ENCODE results near the gene HUNK. TPM values are rescaled to one million over a fixed set of nuclear protein-coding genes. Genes with fewer than 3 reads are reported as not detected.

HUNK gene
- polyA plus RNA-seq, 1 donor (not counting 4 experiments of a cell fraction or from before 2014, with no cell fraction given) = 0.03 TPM

DNA sequence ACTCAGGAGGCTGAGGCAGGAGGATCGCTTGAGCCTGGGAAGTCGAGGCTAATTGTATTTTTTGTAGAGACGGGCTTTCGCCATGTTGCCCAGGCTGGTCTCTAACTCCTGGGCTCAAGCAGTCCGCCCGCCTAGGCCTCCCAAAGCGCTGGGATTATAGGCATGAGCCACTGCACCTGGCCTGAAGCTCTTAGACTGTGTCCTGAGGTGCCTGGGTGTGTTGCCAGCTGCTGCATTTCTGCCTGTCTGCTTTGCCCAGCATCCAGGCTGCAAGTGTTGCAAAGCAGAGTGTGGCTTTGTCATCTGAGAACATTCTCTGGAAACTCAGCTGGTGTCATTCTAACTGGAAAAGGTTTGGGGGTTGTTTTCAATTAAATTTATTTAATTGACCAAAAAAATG, 105.0 kb downstream of the HUNK start:
- Histone ChIP-seq H3K36me3 (ENCODE audit: control insufficient read depth in 2 of 2, extremely low read depth in 1 of 2, insufficient read depth in 2 of 2, low read length in 2 of 2) (no peaks in the 10 kb centered on the region), H3K9ac (ENCODE audit: control insufficient read depth, extremely low read depth, insufficient read depth, low read length) (no peak overlapping the region), H3K9me1 (ENCODE audit: control insufficient read depth, extremely low read depth, insufficient read depth, low read length) (no peaks in the 10 kb centered on the region), H2AFZ (ENCODE audit: control insufficient read depth, low read length) (no peak overlapping the region), H3K27me3 (ENCODE audit: control insufficient read depth, extremely low read depth, insufficient read depth, low read length) (no peaks in the 10 kb centered on the region), H3K27ac (ENCODE audit: control insufficient read depth, insufficient read depth, low read length) (no peak overlapping the region), H3K4me1 (ENCODE audit: control insufficient read depth, extremely low read depth, insufficient read depth, low read length) (no peaks in the 10 kb centered on the region), H4K20me1 (ENCODE audit: control insufficient read depth, extremely low read depth, insufficient read depth, low read length) (no peaks in the 10 kb centered on the region), H3K4me2 (ENCODE audit: control insufficient read depth, extremely low read depth, insufficient read depth, low read depth, low read length) (no peak overlapping the region), H3K9me3 (ENCODE audit: control insufficient read depth, low read depth, low read length) (no peaks in the 10 kb centered on the region), H3K4me3 (ENCODE audit: control insufficient read depth in 2 of 3, extremely low read depth in 1 of 3, insufficient read depth in 2 of 3, low read depth in 1 of 3, low read length in 3 of 3) (no peak overlapping the region), H3K79me2 (ENCODE audit: control insufficient read depth, insufficient read depth, low read length) (no peaks in the 10 kb centered on the region)
- DNase-seq (ENCODE audit: low read depth, low spot score) = no peak
- FAIRE-seq = no peak
- TF ChIP-seq EZH2 (IDR thresholded peaks at IDR 0.05; ENCODE audit: low read length) = no peak
- TF ChIP-seq, protein P1, sequence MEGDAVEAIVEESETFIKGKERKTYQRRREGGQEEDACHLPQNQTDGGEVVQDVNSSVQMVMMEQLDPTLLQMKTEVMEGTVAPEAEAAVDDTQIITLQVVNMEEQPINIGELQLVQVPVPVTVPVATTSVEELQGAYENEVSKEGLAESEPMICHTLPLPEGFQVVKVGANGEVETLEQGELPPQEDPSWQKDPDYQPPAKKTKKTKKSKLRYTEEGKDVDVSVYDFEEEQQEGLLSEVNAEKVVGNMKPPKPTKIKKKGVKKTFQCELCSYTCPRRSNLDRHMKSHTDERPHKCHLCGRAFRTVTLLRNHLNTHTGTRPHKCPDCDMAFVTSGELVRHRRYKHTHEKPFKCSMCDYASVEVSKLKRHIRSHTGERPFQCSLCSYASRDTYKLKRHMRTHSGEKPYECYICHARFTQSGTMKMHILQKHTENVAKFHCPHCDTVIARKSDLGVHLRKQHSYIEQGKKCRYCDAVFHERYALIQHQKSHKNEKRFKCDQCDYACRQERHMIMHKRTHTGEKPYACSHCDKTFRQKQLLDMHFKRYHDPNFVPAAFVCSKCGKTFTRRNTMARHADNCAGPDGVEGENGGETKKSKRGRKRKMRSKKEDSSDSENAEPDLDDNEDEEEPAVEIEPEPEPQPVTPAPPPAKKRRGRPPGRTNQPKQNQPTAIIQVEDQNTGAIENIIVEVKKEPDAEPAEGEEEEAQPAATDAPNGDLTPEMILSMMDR (optimal IDR thresholded peaks at IDR 0.05 in 1 of 3, IDR thresholded peaks at IDR 0.05 in 1 of 3, conservative IDR thresholded peaks at IDR 0.05 in 1 of 3; ENCODE audit: extremely low read depth in 1 of 3, insufficient read depth in 2 of 3, low read length in 3 of 3) = no peak
- dilution Hi-C loops (cut with MboI; ENCODE audit: extremely low pct_ligation_motif_present, low sequenced_read_pairs) = no loop called here

GRCh38 chr21:31983120-31983519, 110.3 kb downstream of the HUNK start:
- Histone ChIP-seq H3K9me1 (ENCODE audit: control insufficient read depth, extremely low read depth, insufficient read depth, low read length) (no peaks in the 10 kb centered on the region), H3K36me3 (ENCODE audit: control insufficient read depth in 2 of 2, extremely low read depth in 1 of 2, insufficient read depth in 2 of 2, low read length in 2 of 2) (no peaks in the 10 kb centered on the region), H3K4me2 (ENCODE audit: control insufficient read depth, extremely low read depth, insufficient read depth, low read depth, low read length) (no peak overlapping the region), H3K27me3 (ENCODE audit: control insufficient read depth, extremely low read depth, insufficient read depth, low read length) (no peaks in the 10 kb centered on the region), H4K20me1 (ENCODE audit: control insufficient read depth, extremely low read depth, insufficient read depth, low read length) (no peaks in the 10 kb centered on the region), H3K9ac (ENCODE audit: control insufficient read depth, extremely low read depth, insufficient read depth, low read length) (no peak overlapping the region), H3K9me3 (ENCODE audit: control insufficient read depth, low read depth, low read length) (no peaks in the 10 kb centered on the region), H3K27ac (ENCODE audit: control insufficient read depth, insufficient read depth, low read length) (no peak overlapping the region), H3K4me1 (ENCODE audit: control insufficient read depth, extremely low read depth, insufficient read depth, low read length) (no peaks in the 10 kb centered on the region), H3K79me2 (ENCODE audit: control insufficient read depth, insufficient read depth, low read length) (no peaks in the 10 kb centered on the region), H3K4me3 (ENCODE audit: control insufficient read depth in 2 of 3, extremely low read depth in 1 of 3, insufficient read depth in 2 of 3, low read depth in 1 of 3, low read length in 3 of 3) (no peak overlapping the region), H2AFZ (ENCODE audit: control insufficient read depth, low read length) (no peak overlapping the region)
- dilution Hi-C loops (cut with MboI; ENCODE audit: extremely low pct_ligation_motif_present, low sequenced_read_pairs) = no loop called here
- TF ChIP-seq EZH2 (IDR thresholded peaks at IDR 0.05; ENCODE audit: low read length) = no peak
- TF ChIP-seq, protein P1 (optimal IDR thresholded peaks at IDR 0.05 in 1 of 3, IDR thresholded peaks at IDR 0.05 in 1 of 3, conservative IDR thresholded peaks at IDR 0.05 in 1 of 3; ENCODE audit: extremely low read depth in 1 of 3, insufficient read depth in 2 of 3, low read length in 3 of 3) = no peak
- no peak for DNase-seq (ENCODE audit: low read depth, low spot score)
- no peak for FAIRE-seq
